ENCODE data around the gene C5orf47.

Gene C5orf47

GRCh38 chr5:173988554-173989431, at the start of gene C5orf47:
Gene C5orf47 (plus strand): TSS chr5:173989170. CDS start chr5:173989264, 94 bp downstream.
- no peak within 1 kb of the TSS for H3K4me3 ChIP-seq (ENCODE audit: low read depth, low read length)
- no peak for TF ChIP-seq CTCF (IDR thresholded peaks at IDR 0.05; ENCODE audit: borderline replicate concordance, insufficient read depth, low read depth, low read length)

- no peak for TF ChIP-seq CTCF (IDR thresholded peaks at IDR 0.05; ENCODE audit: borderline replicate concordance, insufficient read depth, low read depth, low read length)
- H3K4me3 ChIP-seq (ENCODE audit: low read depth, low read length) = no peak overlapping the region
Observed at GRCh38 chr5:173940269-173940668, 48.7 kb upstream of the C5orf47 start.

- no peak for TF ChIP-seq CTCF (IDR thresholded peaks at IDR 0.05; ENCODE audit: borderline replicate concordance, insufficient read depth, low read depth, low read length)
- no peak overlapping the region for H3K4me3 ChIP-seq (ENCODE audit: low read depth, low read length)
Observed at GRCh38 chr5:173941102-173941501, 47.9 kb upstream of the C5orf47 start.

- no peak for TF ChIP-seq CTCF (IDR thresholded peaks at IDR 0.05; ENCODE audit: borderline replicate concordance, insufficient read depth, low read depth, low read length)
- no peak overlapping the region for H3K4me3 ChIP-seq (ENCODE audit: low read depth, low read length)
Observed at GRCh38 chr5:173941758-173942401, 47.1 kb upstream of the C5orf47 start.

GRCh38 chr5:173944511-173944910, 44.5 kb upstream of the C5orf47 start:
- H3K4me3 ChIP-seq (ENCODE audit: low read depth, low read length) = no peak overlapping the region
- no peak for TF ChIP-seq CTCF (IDR thresholded peaks at IDR 0.05; ENCODE audit: borderline replicate concordance, insufficient read depth, low read depth, low read length)

GRCh38 chr5:173945160-173945559, 43.8 kb upstream of the C5orf47 start:
- H3K4me3 ChIP-seq (ENCODE audit: low read depth, low read length) = no peak overlapping the region

More at GRCh38 chr5:173945160-173945559, 43.8 kb upstream of the C5orf47 start:
- no peak for TF ChIP-seq CTCF (IDR thresholded peaks at IDR 0.05; ENCODE audit: borderline replicate concordance, insufficient read depth, low read depth, low read length)

Data from GM12875 (cell line).